GM23338 (cell line): Measurements from ENCODE around the gene TEX36. TPM values are rescaled to one million over a fixed set of nuclear protein-coding genes. Genes with fewer than 3 reads are reported as not detected.

Experiments
- ATAC-seq: fragments of 200-7000 bp; cut with Tn5 transposase; 3 replicates; pipeline ENCODE4 v1.9.1; 2020
- DNase-seq: peaks from one replicate; pipeline ENCODE4 v3.0.0-alpha.2; 2015; ENCODE audit warnings: low spot score
- H2AFZ ChIP-seq: fragments of 200-600 bp; sonication (generic); 2 replicates; pipeline ENCODE4 v1.8.0; 2016; ENCODE audit warnings: antibody characterized with exemption, mild to moderate bottlenecking, moderate library complexity
- H3F3A ChIP-seq: fragments of 200-600 bp; sonication (generic); replicated peaks from 2 replicates; pipeline ENCODE4 v1.8.0; 2017; ENCODE audit warnings: antibody characterized with exemption, mixed run types, low read depth
- H3K27ac ChIP-seq: fragments of 200-600 bp; sonication (generic); 2 replicates; pipeline ENCODE4 v1.6.1; 2016; ENCODE audit warnings: low read depth
- H3K27me3 ChIP-seq: fragments of 200-600 bp; sonication (generic); 2 replicates; pipeline ENCODE4 v1.8.0; 2016; ENCODE audit warnings: mild to moderate bottlenecking, mixed run types, moderate library complexity; ENCODE audit not compliant: insufficient read depth
- H3K36me3 ChIP-seq: fragments of 200-600 bp; sonication (generic); 2 replicates; pipeline ENCODE4 v1.8.0; 2016; ENCODE audit warnings: mild to moderate bottlenecking; ENCODE audit not compliant: insufficient read depth
- H3K4me1 ChIP-seq: fragments of 200-600 bp; sonication (generic); 2 replicates; pipeline ENCODE4 v1.8.0; 2016; ENCODE audit warnings: mild to moderate bottlenecking, moderate library complexity; ENCODE audit not compliant: insufficient read depth
- H3K4me2 ChIP-seq: fragments of 200-600 bp; sonication (generic); 2 replicates; pipeline ENCODE4 v1.7.1; 2017; ENCODE audit warnings: mixed run types
- H3K4me3 ChIP-seq: fragments of 200-600 bp; sonication (generic); 2 replicates; pipeline ENCODE4 v1.6.1; 2016; ENCODE audit warnings: mixed run types
- H3K79me2 ChIP-seq: fragments of 200-600 bp; sonication (generic); replicated peaks from 2 replicates; pipeline ENCODE4 v1.8.0; 2017; ENCODE audit warnings: mild to moderate bottlenecking; ENCODE audit not compliant: insufficient read depth
- H3K9me2 ChIP-seq: fragments of 200-600 bp; sonication (generic); 2 replicates; pipeline ENCODE4 v1.8.0; 2017; ENCODE audit not compliant: insufficient read depth
- H4K20me1 ChIP-seq: fragments of 200-600 bp; sonication (generic); replicated peaks from 2 replicates; pipeline ENCODE4 v1.8.0; 2017; ENCODE audit warnings: mild to moderate bottlenecking; ENCODE audit not compliant: insufficient read depth
- H3K27ac Mint-ChIP-seq: 2 replicates; pipeline ENCODE4 v1.8.0; 2020; ENCODE audit warnings: inconsistent platforms, mild to moderate bottlenecking, moderate library complexity, mixed read lengths
- H3K27me3 Mint-ChIP-seq: 3 replicates; pipeline ENCODE4 v1.8.0; 2022; ENCODE audit warnings: low read depth, mild to moderate bottlenecking, moderate library complexity, mixed read lengths, inconsistent platforms; ENCODE audit not compliant: insufficient read depth, poor library complexity
- H3K36me3 Mint-ChIP-seq: 3 replicates; pipeline ENCODE4 v1.8.0; 2021; ENCODE audit warnings: low read depth, mild to moderate bottlenecking, inconsistent platforms, moderate library complexity, mixed read lengths
- H3K4me1 Mint-ChIP-seq: 3 replicates; pipeline ENCODE4 v1.8.0; 2020; ENCODE audit warnings: mild to moderate bottlenecking, inconsistent platforms, mixed read lengths
- H3K4me3 Mint-ChIP-seq: 3 replicates; pipeline ENCODE4 v1.8.0; 2021; ENCODE audit warnings: moderate library complexity, mild to moderate bottlenecking, inconsistent platforms, mixed read lengths
- H3K9me3 Mint-ChIP-seq: 3 replicates; pipeline ENCODE4 v1.8.0; 2020; ENCODE audit warnings: moderate library complexity, mild to moderate bottlenecking, inconsistent platforms, mixed read lengths
- CTCF ChIP-seq, 2 experiments: fragments of 200-600 bp in 1 of 2; sonication (generic) in 1 of 2; conservative IDR thresholded peaks; 2 replicates each; pipeline versions ENCODE4 v1.5.1 to v1.6.1; 2016 to 2017; ENCODE audit warnings: antibody characterized with exemption in 2 of 2, low read depth in 2 of 2, mild to moderate bottlenecking in 2 of 2, moderate library complexity in 1 of 2
- ETS1 ChIP-seq: IDR thresholded peaks from 2 replicates; pipeline ENCODE4 v1.6.1; 2016; ENCODE audit warnings: antibody characterized with exemption
- EZH2 ChIP-seq: fragments of 200-600 bp; sonication (generic); IDR thresholded peaks from one replicate; pipeline ENCODE4 v1.8.0; 2017; ENCODE audit warnings: antibody characterized with exemption, mild to moderate bottlenecking, low read depth; ENCODE audit not compliant: unreplicated experiment
- JUNB ChIP-seq: IDR thresholded peaks from one replicate; pipeline ENCODE4 v1.6.1; 2016; ENCODE audit warnings: antibody characterized with exemption; ENCODE audit not compliant: unreplicated experiment
- NANOG ChIP-seq: IDR thresholded peaks from 2 replicates; pipeline ENCODE4 v1.6.1; 2016; ENCODE audit warnings: antibody characterized with exemption, borderline replicate concordance
- POLR2AphosphoS5 ChIP-seq: IDR thresholded peaks from 2 replicates; pipeline ENCODE4 v1.6.1; 2016; ENCODE audit warnings: antibody characterized with exemption, low read depth
- REST ChIP-seq: IDR thresholded peaks from one replicate; pipeline ENCODE4 v1.6.1; 2018; ENCODE audit warnings: antibody characterized with exemption; ENCODE audit not compliant: unreplicated experiment
- STAT1 ChIP-seq: IDR thresholded peaks from one replicate; pipeline ENCODE4 v1.6.1; 2016; ENCODE audit warnings: antibody characterized with exemption; ENCODE audit not compliant: unreplicated experiment
- ZNF114 ChIP-seq: fragments of 250-450 bp; sonication (Bioruptor Pico); IDR thresholded peaks from 2 replicates; pipeline ENCODE4 v1.5.0; 2020; ENCODE audit warnings: mild to moderate bottlenecking, moderate library complexity
- ZNF331 ChIP-seq: fragments of 250-450 bp; sonication (Bioruptor Pico); IDR thresholded peaks from 2 replicates; pipeline ENCODE4 v1.5.0; 2020; ENCODE audit warnings: low read depth, mild to moderate bottlenecking, moderate library complexity
- ZNF462 ChIP-seq: fragments of 250-450 bp; sonication (Bioruptor Pico); IDR thresholded peaks from 2 replicates; pipeline ENCODE4 v1.5.0; 2020; ENCODE audit warnings: mild to moderate bottlenecking, moderate library complexity
- polyA plus RNA-seq: library from polyadenylated mRNA; unstranded; fragments of >200 nt; fragmentation: Nextera tagmentation; extraction: Ambion mirVana; gene quantifications from 2 replicates; pipeline ENCODE4 v1.2.1, GENCODE V29; 2016
- total RNA-seq: library from RNA; depleted of rRNA; stranded (reverse); fragments of >200 nt; shearing (Covaris generic); gene quantifications from 2 replicates; pipeline ENCODE4 v1.2.3, GENCODE V29; 2014

Gene TEX36
- total and polyA plus RNA-seq, 2 experiments from 2014 or later: not detected

GRCh38 chr10:125621052-125621451 is 61.9 kb downstream of the TEX36 start (continued):
- TF ChIP-seq ZNF462 (CRISPR knock-in tag): no peak
- no peak for TF ChIP-seq JUNB
- no peak for TF ChIP-seq REST
- TF ChIP-seq NANOG: no peak

GRCh38 chr10:125620401-125620800 is 62.6 kb downstream of the TEX36 start:
- Histone ChIP-seq H3K27ac (no peak overlapping the region), H3K4me2 (no peak overlapping the region), H3K27me3 (no peaks in the 10 kb centered on the region), H4K20me1 (no peaks in the 10 kb centered on the region), H3K4me3 (no peak overlapping the region), H3F3A (no peaks in the 10 kb centered on the region), H3K36me3 (no peaks in the 10 kb centered on the region), H3K9me2 (no peaks in the 10 kb centered on the region; the same call in 1 of the 2 replicates), H3K4me1 (no peaks in the 10 kb centered on the region), H3K79me2 (no peaks in the 10 kb centered on the region), H2AFZ (no peak overlapping the region)
- Mint-ChIP-seq H3K4me3 (no peak overlapping the region), H3K27me3 (peaks cover 8% of the 10 kb centered on the region), H3K9me3 (peaks cover 6% of the 10 kb centered on the region; the same call in 2 of the 3 replicates), H3K36me3 (no peaks in the 10 kb centered on the region), H3K27ac (no peak overlapping the region), H3K4me1 (no peaks in the 10 kb centered on the region)
- ATAC-seq (no peak), DNase-seq (no peak)
- TF ChIP-seq ZNF114 (no peak), STAT1 (no peak), ZNF331 (no peak), EZH2 (no peak), POLR2AphosphoS5 (no peak), ETS1 (no peak), CTCF (conservative IDR thresholded peaks at IDR 0.05; ENCODE audit: low read depth in 2 of 2) (no peak)
